Inferior parietal cortex (tissue), 1 donor: ENCODE data around the gene NDUFAF8.

ENCODE experiments used
- DNase-seq: peaks from one replicate; pipeline ENCODE4 v3.0.0-alpha.2; 2016; ENCODE audit errors: extremely low spot score

NDUFAF8 gene

GRCh38 chr17:81238490-81238814, 666 bp upstream of the NDUFAF8 start:
- DNase-seq: no peak

GRCh38 chr17:81239714-81240555, 817 bp downstream of the NDUFAF8 start:
- no peak for DNase-seq

- no peak for DNase-seq
Observed at GRCh38 chr17:81240761-81241160, 1.6 kb downstream of the NDUFAF8 start.

GRCh38 chr17:81241203-81241602, 2.1 kb downstream of the NDUFAF8 start:
- DNase-seq: no peak

DNA sequence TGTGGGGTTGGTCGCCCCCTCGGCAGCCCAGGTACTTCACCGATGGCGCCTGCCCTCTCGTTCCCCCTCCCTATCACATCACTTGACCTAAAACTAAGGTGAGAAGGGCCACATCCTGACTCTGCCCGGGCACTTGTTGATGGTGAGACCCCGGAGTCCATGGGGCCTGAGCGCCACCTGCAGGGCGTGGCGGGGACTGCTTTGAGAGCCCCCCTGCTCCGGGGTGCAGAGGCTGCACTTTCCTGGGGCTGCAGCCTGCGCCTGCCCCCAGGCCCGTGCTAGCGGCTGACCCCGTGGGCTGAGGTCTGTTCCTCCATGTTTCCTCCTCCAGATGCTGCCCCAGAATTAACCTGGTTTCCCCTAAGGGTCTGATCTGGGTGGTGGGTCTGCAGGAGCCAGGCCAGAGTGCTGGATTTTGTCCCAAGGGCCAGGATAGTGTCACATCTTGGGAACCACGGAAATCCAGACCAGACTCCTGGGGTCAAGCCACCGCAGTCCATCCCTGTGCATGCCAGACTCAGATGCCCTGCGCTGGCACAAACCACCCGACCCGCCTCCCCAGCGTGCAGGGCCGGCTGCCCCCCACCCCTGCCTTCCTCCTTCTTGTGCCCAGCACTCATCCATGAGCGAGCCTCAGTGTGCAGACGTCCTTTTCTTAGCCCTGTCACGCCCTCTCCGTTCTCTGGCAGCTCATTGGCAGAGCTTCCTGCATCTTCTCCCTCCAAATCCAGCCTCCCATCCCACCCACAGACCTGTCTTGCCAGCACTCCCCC, 2.7 kb downstream of the NDUFAF8 start:
- no peak for DNase-seq

DNA sequence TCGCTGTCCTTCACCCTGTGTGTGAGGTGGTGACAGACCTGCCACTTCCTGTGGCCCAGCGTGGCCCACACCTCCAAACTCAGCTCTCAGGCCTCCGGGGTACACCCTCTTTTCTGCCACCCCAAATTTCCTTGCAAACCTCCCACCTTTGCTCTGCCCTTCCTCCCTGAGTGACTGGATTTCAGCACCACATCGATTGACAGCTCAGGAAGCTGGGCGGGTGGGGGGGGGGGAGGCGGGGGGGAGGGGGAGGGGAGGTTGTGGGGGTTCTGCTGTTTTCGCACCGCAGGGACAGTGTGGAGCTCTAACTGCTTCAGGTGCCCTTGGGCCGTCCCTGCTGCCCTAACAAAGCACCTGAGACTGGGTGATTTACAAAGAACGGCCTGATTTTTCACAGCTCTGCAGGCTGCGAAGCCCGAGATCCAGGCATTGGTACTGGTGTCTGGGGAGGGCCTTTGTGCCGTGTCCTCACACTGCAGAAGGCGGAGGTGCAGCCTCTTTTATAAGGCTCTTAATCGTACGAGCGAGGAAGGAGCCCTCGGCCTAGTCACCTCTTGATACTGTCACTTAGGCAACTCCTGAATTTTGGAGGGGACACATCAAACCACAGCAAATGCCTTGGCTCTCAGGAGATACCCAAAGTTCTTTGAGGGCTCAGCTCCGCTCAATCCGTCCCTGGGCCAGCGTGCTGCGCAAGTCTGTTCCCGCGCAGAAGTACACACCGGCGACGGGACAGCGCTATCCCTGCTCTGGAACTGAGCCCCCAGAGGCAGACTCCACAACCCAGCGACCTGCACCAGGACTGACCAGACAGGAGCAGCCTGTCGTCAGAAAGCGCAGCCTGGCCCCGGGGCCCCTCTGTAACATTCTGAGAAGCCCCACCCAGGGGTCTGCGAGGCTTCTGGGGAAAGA, 3.6 kb downstream of the NDUFAF8 start:
- DNase-seq: no peak

- no peak for DNase-seq
Observed at GRCh38 chr17:81243333-81243664, 4.2 kb downstream of the NDUFAF8 start.

GRCh38 chr17:81244358-81245023, 5.4 kb downstream of the NDUFAF8 start:
- no peak for DNase-seq

DNA sequence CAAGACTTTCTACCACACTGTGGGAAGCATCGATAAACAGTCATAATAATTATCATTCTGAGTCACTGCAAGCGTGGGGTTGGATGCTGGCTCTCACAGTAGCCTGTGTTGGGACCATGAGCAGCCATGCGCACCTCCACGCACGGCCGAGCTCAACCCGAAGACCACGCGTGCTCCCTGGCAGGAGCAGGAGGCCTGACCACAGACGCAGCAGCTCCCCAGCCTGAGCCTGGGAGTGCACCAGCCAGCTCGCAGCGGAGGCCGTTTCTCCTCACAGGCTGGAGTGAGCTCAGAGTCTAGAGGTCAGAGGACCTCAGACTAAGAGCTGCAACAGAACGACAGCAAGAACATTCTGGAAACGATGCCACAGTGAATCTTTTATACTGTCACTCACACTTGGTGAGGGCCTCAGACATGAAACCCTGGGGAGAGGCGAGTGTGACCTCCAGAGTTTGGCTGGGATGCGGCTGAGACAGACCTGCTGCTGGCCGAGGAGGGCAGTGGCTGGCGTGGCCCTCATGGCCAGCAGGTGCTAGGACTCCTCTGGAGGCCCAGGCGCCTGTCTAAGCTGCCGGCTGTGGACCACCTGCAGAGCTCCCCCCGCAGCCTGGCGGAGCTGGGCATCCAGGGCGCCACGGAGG, 6.0 kb downstream of the NDUFAF8 start:
- DNase-seq: no peak

- no peak for DNase-seq
Observed at GRCh38 chr17:81245665-81246342, 6.7 kb downstream of the NDUFAF8 start.

DNA sequence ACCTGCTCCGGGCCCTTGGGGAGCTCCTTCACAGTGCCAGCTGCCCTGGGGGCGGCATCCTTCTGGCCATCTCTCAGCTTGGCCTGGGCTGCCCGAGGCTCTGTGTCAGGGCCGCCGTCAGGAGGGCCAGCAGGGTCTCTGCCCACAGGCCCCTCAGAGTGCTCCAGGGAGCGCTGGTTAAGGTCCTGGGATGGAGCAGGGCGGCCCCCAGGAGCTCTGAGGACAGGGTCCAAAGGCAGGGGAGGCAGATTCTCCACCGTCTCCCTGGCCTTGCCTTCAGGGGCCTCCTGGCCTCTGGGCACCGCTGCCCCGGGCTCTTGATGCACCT, 7.2 kb downstream of the NDUFAF8 start:
- DNase-seq: no peak

- no peak for DNase-seq
Observed at GRCh38 chr17:81246679-81247338, 7.7 kb downstream of the NDUFAF8 start.

DNA sequence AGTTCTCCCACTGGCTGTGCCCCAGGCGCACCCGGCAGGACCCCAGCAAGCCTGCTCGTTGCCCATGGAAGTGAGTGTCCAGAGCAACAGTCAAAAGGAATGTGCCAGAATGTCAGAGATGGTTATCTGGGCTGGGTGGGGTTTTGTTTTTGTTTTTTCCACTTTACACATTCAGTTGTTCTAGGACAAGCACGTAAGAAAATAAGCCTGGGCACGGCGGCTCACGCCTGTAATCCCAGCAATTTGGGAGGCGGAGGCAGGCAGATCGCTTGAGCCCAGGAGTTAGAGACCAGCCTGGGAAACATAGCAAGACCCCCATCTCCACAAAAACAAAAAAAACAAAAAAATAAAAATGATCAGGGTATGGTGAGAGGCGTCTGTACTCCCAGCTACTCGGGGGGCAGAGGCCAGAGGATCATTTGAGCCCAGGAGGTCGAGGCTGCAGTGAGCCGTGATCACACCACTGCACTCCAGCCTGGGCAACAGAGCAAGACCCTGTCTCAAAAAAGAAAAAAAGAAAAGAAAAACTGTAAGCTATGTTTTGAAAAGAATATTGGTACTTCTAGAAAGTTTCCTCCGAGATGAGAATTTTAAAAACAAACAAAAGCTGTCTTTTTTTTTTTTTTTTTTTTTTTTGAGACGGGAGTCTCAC, 8.3 kb downstream of the NDUFAF8 start:
- no peak for DNase-seq

DNA sequence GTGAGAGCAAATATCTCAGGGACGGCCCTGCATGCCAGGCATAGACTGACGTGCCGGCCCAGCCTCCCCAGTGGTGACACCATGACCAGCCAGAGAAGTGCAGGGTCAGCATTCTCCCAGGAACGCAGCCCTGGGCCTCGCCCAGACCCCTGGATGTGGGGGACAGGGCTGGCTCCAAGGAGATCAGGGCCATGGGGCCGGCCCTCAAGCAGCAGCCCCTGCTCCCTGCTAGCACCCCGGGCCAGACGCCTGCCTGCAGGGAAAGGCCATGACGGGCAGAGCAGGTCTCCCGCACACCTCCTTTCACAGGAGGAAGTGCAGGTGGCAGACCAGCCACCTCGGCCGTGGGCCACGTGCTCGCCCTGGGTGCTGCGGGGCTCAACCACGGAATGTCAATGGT, 9.5 kb downstream of the NDUFAF8 start:
- no peak for DNase-seq

DNA sequence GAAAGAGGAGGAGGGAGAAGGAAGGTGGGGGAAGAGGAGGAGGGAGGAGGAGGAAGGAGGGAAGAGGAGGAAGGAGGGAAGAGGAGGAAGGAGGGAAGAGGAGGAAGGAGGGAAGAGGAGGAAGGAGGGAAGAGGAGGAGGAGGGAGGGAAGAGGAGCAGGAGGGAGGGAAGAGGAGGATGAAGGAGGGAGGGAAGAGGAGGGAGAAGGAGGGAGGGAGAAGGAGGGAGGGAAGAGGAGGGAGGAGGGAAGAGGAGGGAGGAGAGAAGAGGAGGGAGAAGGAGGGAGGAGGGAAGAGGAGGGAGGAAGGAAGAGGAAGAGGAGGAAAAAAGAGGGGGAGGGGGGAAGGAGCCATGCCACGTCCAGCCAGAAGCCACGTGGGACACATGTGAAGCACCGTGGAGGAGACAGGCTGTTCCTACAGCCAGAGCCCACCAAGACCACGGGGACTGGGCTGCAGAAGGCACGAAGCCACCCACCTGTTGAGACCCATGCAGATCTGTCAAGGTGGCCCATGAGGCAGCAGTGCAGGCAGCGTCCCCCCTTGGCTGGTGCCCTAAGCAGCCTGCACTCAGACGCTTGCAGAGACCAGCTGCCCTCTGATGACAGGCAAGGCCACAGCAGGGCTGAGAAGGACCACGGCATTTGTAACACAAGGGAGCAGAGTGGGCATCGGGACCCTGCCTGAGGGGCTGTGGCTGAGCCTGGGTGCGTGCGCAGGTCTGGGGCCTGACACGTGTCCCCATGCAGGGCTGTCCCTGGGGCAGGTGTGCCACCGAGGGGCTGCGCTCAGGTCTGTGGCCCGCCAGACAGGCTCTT, 10.3 kb downstream of the NDUFAF8 start:
- no peak for DNase-seq

DNA sequence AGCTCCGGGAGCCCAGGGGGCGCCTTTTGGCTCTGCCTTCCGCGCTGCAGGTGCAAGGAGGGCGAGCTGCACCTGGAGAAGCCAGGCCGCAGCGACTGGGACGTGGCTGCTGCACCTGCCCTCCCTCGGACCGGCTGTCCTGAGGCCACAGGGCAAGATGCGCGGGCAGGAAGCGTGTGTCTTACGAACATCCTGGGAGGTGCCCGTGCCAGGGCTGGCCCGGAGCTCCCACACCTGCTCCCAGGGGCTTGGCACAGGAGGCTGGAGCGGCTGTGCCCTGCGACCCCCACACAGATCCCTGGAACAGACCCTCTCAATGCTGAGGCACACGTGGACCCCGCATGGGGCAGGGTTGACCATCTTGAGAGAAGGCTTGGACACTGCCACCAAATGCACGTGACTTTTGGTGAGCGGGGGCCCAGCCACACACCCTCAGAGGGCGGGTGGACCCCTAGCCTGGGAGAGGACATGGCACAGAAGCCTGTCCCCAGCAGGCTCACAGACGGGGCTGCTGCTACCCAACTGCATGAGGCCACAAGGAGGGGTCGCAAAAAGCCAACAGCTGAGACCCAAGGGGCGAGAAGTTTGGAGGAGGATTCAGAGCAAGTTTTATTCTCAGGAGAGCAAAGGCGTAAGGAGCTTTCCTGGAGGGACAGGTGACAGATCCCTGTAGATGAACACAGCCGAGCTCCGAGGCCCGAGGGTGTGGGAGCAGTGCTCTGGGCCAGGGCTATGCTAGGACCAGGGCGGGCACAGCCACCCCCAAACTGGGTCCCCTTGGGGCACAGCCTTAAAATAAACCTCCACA, 11.4 kb downstream of the NDUFAF8 start:
- no peak for DNase-seq

GRCh38 chr17:81251094-81251708, 12.1 kb downstream of the NDUFAF8 start:
- no peak for DNase-seq
